Gastrocnemius medialis (tissue), 4 donors: ENCODE results near the gene OTOP2. TPM values are rescaled to one million over a fixed set of nuclear protein-coding genes. Genes with fewer than 3 reads are reported as not detected.

Experiments
- ATAC-seq, 2 donors: fragments of 150-250 bp; one replicate each; pipeline ENCODE4 v1.9.1; 2016
- DNase-seq, 2 donors: peaks; one replicate each; pipeline ENCODE4 v3.0.0-alpha.2; 2019
- H3K27ac ChIP-seq, 4 donors: fragments of 200-600 bp; sonication (generic); 1 replicate in 1 of 4; 2 replicates in 3 of 4; pipeline ENCODE4 v1.5.1; 2016 to 2018; ENCODE audit warnings: mild to moderate bottlenecking in 2 of 4, moderate library complexity in 1 of 4
- H3K27me3 ChIP-seq, 3 donors: fragments of 200-600 bp; sonication (generic) in 2 of 3; 1 replicate in 1 of 3; 2 replicates in 2 of 3; pipeline versions ENCODE4 v1.5.1 to v1.6.0; 2016 to 2019; ENCODE audit warnings: mild to moderate bottlenecking in 1 of 3, moderate library complexity in 1 of 3
- H3K36me3 ChIP-seq, 2 donors: fragments of 200-600 bp; sonication (generic) in 1 of 2; one replicate each; pipeline ENCODE4 v1.5.1; 2017 to 2018
- H3K4me1 ChIP-seq, 2 donors: fragments of 200-600 bp; sonication (generic) in 1 of 2; one replicate each; pipeline ENCODE4 v1.5.1; 2016 to 2017; ENCODE audit warnings: mild to moderate bottlenecking in 2 of 2
- H3K4me3 ChIP-seq, 4 donors: fragments of 200-600 bp; sonication (generic) in 3 of 4; 1 replicate in 1 of 4; 2 replicates in 3 of 4; pipeline ENCODE4 v1.5.1; 2016 to 2019; ENCODE audit warnings: mild to moderate bottlenecking in 2 of 4
- H3K9me3 ChIP-seq, 3 donors: fragments of 200-600 bp; sonication (generic) in 2 of 3; 1 replicate in 1 of 3; 2 replicates in 2 of 3; pipeline ENCODE4 v1.5.1; 2016 to 2019
- CTCF ChIP-seq, 5 experiments: fragments of 450-650 bp in 3 of 5; fragments of 200-600 bp in 2 of 5; sonication (generic) in 2 of 5; IDR thresholded peaks in 4 of 5; conservative IDR thresholded peaks in 1 of 5; 1 replicate in 4 of 5; 2 replicates in 1 of 5; pipeline ENCODE4 v1.5.1; 2016 to 2019; ENCODE audit warnings: antibody characterized with exemption in 5 of 5, mild to moderate bottlenecking in 3 of 5, moderate library complexity in 3 of 5
- POLR2A ChIP-seq, 2 donors: fragments of 450-650 bp; IDR thresholded peaks; one replicate each; pipeline ENCODE4 v1.6.1; 2017; ENCODE audit warnings: antibody characterized with exemption in 2 of 2, mild to moderate bottlenecking in 2 of 2, moderate library complexity in 2 of 2
- in situ Hi-C, 4 donors: fragments of 200-750 bp; cut with MboI; loops; one replicate each; pipeline versions ENCODE4 v1.15.0 to v1.8.0; 2017; ENCODE audit warnings: low sequenced_read_pairs in 4 of 4
- intact Hi-C: fragments of 100-400 bp; cut with DNase I; formaldehyde crosslinking; loops from one replicate; pipeline ENCODE4 v1.15.1; 2023; ENCODE audit warnings: low total_unique reads
- total RNA-seq, 4 donors: library from RNA; depleted of rRNA; stranded (reverse); fragments of >200 nt; gene quantifications; one replicate each; pipeline versions ENCODE4 v1.1.0 to v1.2.3, GENCODE V29; 2016

The OTOP2 gene
- total RNA-seq, 4 donors from 2014 or later: 0.19 TPM; not detected in 3

- in situ Hi-C loops: no loop called here
- H3K4me3 ChIP-seq: no peak overlapping the region
- H3K9me3 ChIP-seq: no peaks in the 10 kb centered on the region
- DNase-seq: no peak
- TF ChIP-seq POLR2A (IDR thresholded peaks at IDR 0.05) (no peak), CTCF (IDR thresholded peaks at IDR 0.05 in 4 of 5, conservative IDR thresholded peaks at IDR 0.05 in 1 of 5) (no peak)
- intact Hi-C loops: no loop called here
- H3K27me3 ChIP-seq: peaks cover 47 to 58% (median 51%) of the 10 kb centered on the region in 3 donors
- H3K4me1 ChIP-seq: no peaks in the 10 kb centered on the region
- H3K27ac ChIP-seq: no peak overlapping the region
- H3K36me3 ChIP-seq: no peaks in the 10 kb centered on the region
- no peak for ATAC-seq
These were observed 11.0 kb downstream of the OTOP2 start for GRCh38 chr17:74935048-74935447.

- ATAC-seq (no peak), DNase-seq (no peak)
- in situ Hi-C loops: no loop called here
- TF ChIP-seq CTCF (IDR thresholded peaks at IDR 0.05 in 4 of 5, conservative IDR thresholded peaks at IDR 0.05 in 1 of 5) (no peak), POLR2A (IDR thresholded peaks at IDR 0.05) (no peak)
- Histone ChIP-seq H3K4me3 (no peak within 1 kb of the TSS), H3K4me1 (no peaks in the 10 kb centered on the region), H3K9me3 (no peaks in the 10 kb centered on the region), H3K36me3 (no peaks in the 10 kb centered on the region), H3K27ac (no peak within 1 kb of the TSS), H3K27me3 (peaks cover 47 to 58% (median 51%) of the 10 kb centered on the region in 3 donors)
- intact Hi-C loops: no loop called here
These were observed 11.8 kb downstream of the OTOP2 start, which contains the start of gene OTOP3 for GRCh38 chr17:74935585-74936469. OTOP3 (plus strand) TSS chr17:74935898; CDS start chr17:74935922, 24 bp downstream.

- Histone ChIP-seq H3K27me3 (peaks cover 47 to 54% (median 51%) of the 10 kb centered on the region in 3 donors), H3K27ac (no peak overlapping the region), H3K4me3 (no peak overlapping the region), H3K4me1 (no peaks in the 10 kb centered on the region), H3K36me3 (no peaks in the 10 kb centered on the region), H3K9me3 (no peaks in the 10 kb centered on the region)
- intact Hi-C loops (no loop called here), in situ Hi-C loops (no loop called here)
- TF ChIP-seq POLR2A (IDR thresholded peaks at IDR 0.05): no peak
- TF ChIP-seq CTCF (IDR thresholded peaks at IDR 0.05 in 4 of 5, conservative IDR thresholded peaks at IDR 0.05 in 1 of 5): no peak
- no peak for DNase-seq
- ATAC-seq: no peak
These were observed 12.4 kb downstream of the OTOP2 start for GRCh38 chr17:74936470-74936799.

- TF ChIP-seq POLR2A (IDR thresholded peaks at IDR 0.05): no peak
- no peak for TF ChIP-seq CTCF (IDR thresholded peaks at IDR 0.05 in 4 of 5, conservative IDR thresholded peaks at IDR 0.05 in 1 of 5)
- Histone ChIP-seq H3K4me3 (no peak overlapping the region), H3K27me3 (peaks cover 42 to 52% (median 49%) of the 10 kb centered on the region in 3 donors), H3K27ac (no peak overlapping the region), H3K36me3 (no peaks in the 10 kb centered on the region), H3K4me1 (no peaks in the 10 kb centered on the region), H3K9me3 (no peaks in the 10 kb centered on the region)
- ATAC-seq (no peak), DNase-seq (no peak)
- in situ Hi-C loops: no loop called here
- intact Hi-C loops: no loop called here
These were observed 13.3 kb downstream of the OTOP2 start for GRCh38 chr17:74937064-74938051.
